Stomach (tissue), 4 donors: Measurements from ENCODE around the gene CAMK2N1.

Experiments used
- POLR2A ChIP-seq, 4 donors: fragments of 450-650 bp; IDR thresholded peaks; one replicate each; pipeline ENCODE4 v1.6.1; 2016; ENCODE audit warnings: antibody characterized with exemption in 4 of 4, control low read depth in 2 of 4, mild to moderate bottlenecking in 1 of 4, moderate library complexity in 1 of 4
- TF ChIP-seq, protein P1 (sequence below), 7 experiments: fragments of 450-650 bp in 4 of 7; fragments of 200-600 bp in 3 of 7; sonication (generic) in 3 of 7; IDR thresholded peaks; one replicate each; pipeline ENCODE4 v1.5.1; 2016 to 2019; ENCODE audit warnings: antibody characterized with exemption in 7 of 7, control low read depth in 2 of 7, mild to moderate bottlenecking in 1 of 7

DNA sequence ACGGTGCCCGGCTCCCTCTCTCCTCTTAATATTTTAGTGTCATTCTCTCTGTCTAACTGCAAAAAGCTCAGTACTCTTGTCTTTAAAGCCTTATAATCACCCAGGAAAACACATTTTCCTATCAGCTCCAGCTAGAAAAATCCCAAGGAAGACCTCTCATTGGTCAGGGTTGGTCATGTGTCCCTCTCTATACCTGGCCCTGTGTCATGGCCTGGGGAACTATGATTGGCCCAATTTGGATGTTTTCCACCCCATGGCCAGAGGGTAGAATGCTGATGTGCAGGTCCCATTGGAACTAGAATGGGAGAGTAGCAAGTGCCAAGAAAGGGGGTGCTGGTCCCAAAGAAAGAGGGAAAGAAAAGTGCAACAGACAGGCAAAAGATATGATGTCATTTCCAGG is 27.3 kb downstream of the CAMK2N1 start:
- TF ChIP-seq POLR2A (IDR thresholded peaks at IDR 0.05), result no peak
- TF ChIP-seq, protein P1, sequence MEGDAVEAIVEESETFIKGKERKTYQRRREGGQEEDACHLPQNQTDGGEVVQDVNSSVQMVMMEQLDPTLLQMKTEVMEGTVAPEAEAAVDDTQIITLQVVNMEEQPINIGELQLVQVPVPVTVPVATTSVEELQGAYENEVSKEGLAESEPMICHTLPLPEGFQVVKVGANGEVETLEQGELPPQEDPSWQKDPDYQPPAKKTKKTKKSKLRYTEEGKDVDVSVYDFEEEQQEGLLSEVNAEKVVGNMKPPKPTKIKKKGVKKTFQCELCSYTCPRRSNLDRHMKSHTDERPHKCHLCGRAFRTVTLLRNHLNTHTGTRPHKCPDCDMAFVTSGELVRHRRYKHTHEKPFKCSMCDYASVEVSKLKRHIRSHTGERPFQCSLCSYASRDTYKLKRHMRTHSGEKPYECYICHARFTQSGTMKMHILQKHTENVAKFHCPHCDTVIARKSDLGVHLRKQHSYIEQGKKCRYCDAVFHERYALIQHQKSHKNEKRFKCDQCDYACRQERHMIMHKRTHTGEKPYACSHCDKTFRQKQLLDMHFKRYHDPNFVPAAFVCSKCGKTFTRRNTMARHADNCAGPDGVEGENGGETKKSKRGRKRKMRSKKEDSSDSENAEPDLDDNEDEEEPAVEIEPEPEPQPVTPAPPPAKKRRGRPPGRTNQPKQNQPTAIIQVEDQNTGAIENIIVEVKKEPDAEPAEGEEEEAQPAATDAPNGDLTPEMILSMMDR (IDR thresholded peaks at IDR 0.05), result no peak
